GM21515 (cell line): ENCODE results near the gene CEP104.

Experiments
- ATAC-seq: cut with Tn5 transposase; IDR thresholded peaks from one replicate; pipeline ENCODE4 v1.9.1; 2021; ENCODE audit not compliant: unreplicated experiment

Gene CEP104

DNA sequence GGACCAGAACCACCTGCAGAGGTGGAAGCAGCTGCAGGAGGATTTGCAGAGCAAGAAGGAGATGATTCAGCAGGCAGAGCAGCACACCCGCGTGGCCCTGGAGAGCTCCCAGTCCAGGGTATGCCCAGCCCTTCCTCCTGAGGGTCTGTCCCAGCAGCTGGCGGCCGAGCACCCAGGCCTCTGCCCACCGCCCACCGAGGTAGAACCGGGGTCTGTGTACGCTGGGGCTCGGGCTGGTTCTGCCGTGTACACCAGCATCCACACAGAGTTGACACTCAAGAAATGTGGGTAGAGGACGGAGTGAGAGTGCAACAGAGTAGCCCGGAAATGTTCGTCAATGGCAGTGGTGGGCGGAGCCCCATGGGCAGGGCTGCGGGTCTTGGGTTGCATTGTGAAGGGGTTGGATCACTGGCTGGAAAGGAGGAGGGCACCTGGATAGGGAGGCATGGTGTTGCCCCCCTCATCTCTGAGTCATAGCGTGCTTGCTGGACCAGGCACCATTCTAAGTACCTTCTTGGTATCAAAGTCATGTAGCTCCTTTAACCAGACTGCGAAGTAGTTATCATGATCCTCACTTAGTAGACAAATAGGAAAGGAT, 89.6 kb downstream of the CEP104 start:
- no peak for ATAC-seq

DNA sequence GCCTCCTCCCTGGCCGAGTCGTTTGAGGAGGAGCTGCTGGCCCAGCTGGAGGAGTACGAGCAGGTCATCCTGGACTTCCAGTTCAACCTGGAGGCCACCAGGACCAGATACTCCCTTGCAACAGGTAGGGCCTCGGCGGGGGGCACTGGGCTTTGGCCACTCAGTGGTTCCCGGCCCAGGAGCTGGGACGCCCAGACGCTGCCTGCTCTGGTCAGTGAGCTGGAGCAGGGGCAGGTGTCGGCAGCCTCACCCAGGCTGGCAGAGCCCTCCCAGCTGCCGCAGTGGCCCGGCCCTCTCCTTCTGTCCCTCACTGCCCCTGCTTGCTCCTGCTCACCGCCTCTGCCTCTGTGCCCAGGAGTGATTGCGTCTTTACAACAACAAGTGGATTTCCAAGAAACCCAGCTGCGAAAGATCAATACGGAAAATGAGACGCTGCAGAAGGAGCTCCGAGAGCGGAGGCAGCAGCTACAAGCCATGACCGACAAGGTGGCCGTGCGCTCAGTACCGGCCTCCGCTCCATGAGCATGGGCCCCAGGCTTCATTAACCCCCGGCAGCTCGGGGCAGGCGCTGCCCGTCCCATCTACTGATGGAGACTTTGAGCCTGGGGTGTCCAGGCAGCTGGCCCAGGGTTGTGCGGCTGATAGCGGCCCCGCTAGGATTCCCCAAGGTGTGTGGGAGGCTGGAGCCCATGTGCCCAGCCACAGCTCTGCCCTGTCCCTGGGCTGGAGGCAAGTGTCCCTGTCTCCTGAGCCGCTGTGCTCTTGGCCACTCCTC, 93.5 kb downstream of the CEP104 start:
- ATAC-seq, result no peak

DNA sequence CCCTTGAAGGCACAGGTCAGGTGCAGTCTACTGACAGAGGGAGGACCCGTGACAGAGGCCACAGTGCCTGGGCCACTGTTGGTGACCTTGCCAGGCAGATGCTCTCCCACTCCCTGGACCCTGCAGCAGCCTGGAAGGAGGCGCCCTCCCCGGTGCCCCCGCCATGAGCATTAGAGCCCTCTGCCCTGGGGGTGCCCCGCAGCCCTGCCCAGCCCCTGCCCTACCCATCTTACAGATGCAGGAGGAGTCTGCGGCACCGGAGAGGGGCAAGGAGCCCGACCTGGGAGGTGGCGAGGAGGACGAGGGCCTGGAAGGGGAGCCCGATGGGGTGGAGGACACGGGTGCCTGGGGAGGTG, 94.2 kb downstream of the CEP104 start:
- no peak for ATAC-seq

DNA sequence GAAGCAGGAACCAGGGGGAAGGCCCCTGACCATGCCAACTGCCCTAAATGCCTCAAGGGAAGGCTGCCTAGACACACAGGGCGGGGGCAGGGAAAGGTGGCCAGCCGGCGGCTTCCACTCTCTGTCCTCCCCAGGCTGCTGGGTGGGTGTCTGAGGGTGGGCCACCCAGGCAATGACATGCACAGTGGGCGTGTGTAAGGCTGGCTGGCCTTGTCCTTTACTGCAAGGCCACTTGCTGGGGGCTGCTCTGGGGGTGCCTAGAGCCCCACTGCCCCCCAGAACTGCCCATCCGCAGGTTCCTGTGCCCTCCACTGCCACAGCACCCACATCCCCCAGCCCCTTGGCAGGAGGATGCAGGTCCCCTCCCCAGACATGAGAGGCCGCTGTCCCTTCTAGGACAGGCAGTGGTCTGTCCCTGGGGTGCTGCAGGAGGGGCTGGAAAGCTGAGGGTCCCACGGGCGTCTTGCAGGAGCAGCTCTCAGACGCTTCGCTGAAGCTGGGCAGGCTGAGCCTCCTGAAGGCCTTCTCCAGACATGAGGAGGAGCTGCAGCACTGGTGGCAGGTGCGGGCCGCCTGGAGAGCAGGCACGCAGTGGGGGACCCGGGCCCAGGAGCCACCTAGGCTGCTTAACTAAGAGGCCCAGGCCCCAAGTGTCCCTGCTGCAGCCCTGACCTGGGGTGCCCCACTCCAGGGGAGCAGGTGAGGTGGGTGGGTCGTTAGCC, 94.7 kb downstream of the CEP104 start:
- ATAC-seq, result no peak
